Uterus (tissue), 2 donors: ENCODE results near the gene SLC22A16.

Source experiments
- CTCF ChIP-seq, 4 experiments: fragments of 200-600 bp in 2 of 4; fragments of 450-650 bp in 2 of 4; sonication (generic) in 2 of 4; IDR thresholded peaks; one replicate each; pipeline ENCODE4 v1.5.1; 2016 to 2019; ENCODE audit warnings: antibody characterized with exemption in 4 of 4, mild to moderate bottlenecking in 2 of 4, moderate library complexity in 1 of 4
- POLR2A ChIP-seq, 2 donors: fragments of 450-650 bp; IDR thresholded peaks; one replicate each; pipeline ENCODE4 v1.6.1; 2016; ENCODE audit warnings: antibody characterized with exemption in 2 of 2, mild to moderate bottlenecking in 1 of 2, moderate library complexity in 1 of 2

- no peak for TF ChIP-seq CTCF (IDR thresholded peaks at IDR 0.05)
- no peak for TF ChIP-seq POLR2A (IDR thresholded peaks at IDR 0.05)
These were observed 14.9 kb upstream of the SLC22A16 start for GRCh38 chr6:110491299-110491643.
